HG03469 (cell line): ENCODE measurements around the gene SPRYD3.
"Not testable (repeated sequence)": the region's sequence is repeated elsewhere in the genome, so short reads cannot be mapped to it uniquely, and the experiment has no call there.

ENCODE experiments used
- ATAC-seq: cut with Tn5 transposase; IDR thresholded peaks from one replicate; pipeline ENCODE4 v1.9.1; 2021; ENCODE audit warnings: mild to moderate bottlenecking, moderate library complexity, moderate number of reproducible peaks; ENCODE audit not compliant: unreplicated experiment

Gene SPRYD3

GRCh38 chr12:53033832-53034231 is 45.4 kb downstream of the SPRYD3 start:
- not testable (repeated sequence) for ATAC-seq

- no peak for ATAC-seq
Measured at GRCh38 chr12:53031616-53032015, 47.6 kb downstream of the SPRYD3 start.

- not testable (repeated sequence) for ATAC-seq
Measured at GRCh38 chr12:53027014-53027413, 52.2 kb downstream of the SPRYD3 start.

- no peak for ATAC-seq
Measured at GRCh38 chr12:53025250-53025649, 53.9 kb downstream of the SPRYD3 start.

- no peak for ATAC-seq
Measured at GRCh38 chr12:53014709-53015108, 64.5 kb downstream of the SPRYD3 start.
